Measurements from ENCODE around the gene SMIM31. TPM values are rescaled to one million over a fixed set of nuclear protein-coding genes. Genes with fewer than 3 reads are reported as not detected.

The SMIM31 gene
- total RNA-seq: not detected

GRCh38 chr4:164753873-164754488 lies at the start of gene SMIM31:
TSS of gene SMIM31 (plus strand) at chr4:164754131. CDS start at chr4:164770444, 16,313 bp downstream.
- no peak for DNase-seq

GRCh38 chr4:164706675-164707074 lies 47.3 kb upstream of the SMIM31 start:
- DNase-seq: no peak

- no peak for DNase-seq
Observed at GRCh38 chr4:164716901-164717300, 37.0 kb upstream of the SMIM31 start.

- no peak for DNase-seq
Observed at GRCh38 chr4:164718827-164719226, 35.1 kb upstream of the SMIM31 start.

GRCh38 chr4:164725066-164725465 lies 28.9 kb upstream of the SMIM31 start:
- no peak for DNase-seq

GRCh38 chr4:164730705-164731393 lies 23.1 kb upstream of the SMIM31 start:
- DNase-seq: no peak

GRCh38 chr4:164731827-164732474 lies 22.0 kb upstream of the SMIM31 start:
- peak; percentile 27 for DNase-seq

GRCh38 chr4:164734484-164734883 lies 19.4 kb upstream of the SMIM31 start:
- no peak for DNase-seq

GRCh38 chr4:164748375-164748774 lies 5.6 kb upstream of the SMIM31 start:
- no peak for DNase-seq

- no peak for DNase-seq
Observed at GRCh38 chr4:164755432-164755831, 1.5 kb downstream of the SMIM31 start.

GRCh38 chr4:164756686-164757085 lies 2.8 kb downstream of the SMIM31 start:
- DNase-seq: no peak

GRCh38 chr4:164761241-164761640 lies 7.3 kb downstream of the SMIM31 start:
- DNase-seq: no peak

GRCh38 chr4:164761746-164762275 lies 7.9 kb downstream of the SMIM31 start:
- DNase-seq: no peak

GRCh38 chr4:164765096-164765495 lies 11.2 kb downstream of the SMIM31 start:
- no peak for DNase-seq

- no peak for DNase-seq
Observed at GRCh38 chr4:164765833-164766232, 11.9 kb downstream of the SMIM31 start.

GRCh38 chr4:164768516-164768915 lies 14.6 kb downstream of the SMIM31 start:
- DNase-seq: no peak

- no peak for DNase-seq
Observed at GRCh38 chr4:164770010-164770724, 16.2 kb downstream of the SMIM31 start.

- peak; percentile 45 for DNase-seq
Observed at GRCh38 chr4:164771088-164771487, 17.2 kb downstream of the SMIM31 start.

- no peak for DNase-seq
Observed at GRCh38 chr4:164772076-164772475, 18.1 kb downstream of the SMIM31 start.

GRCh38 chr4:164779080-164779479 lies 25.1 kb downstream of the SMIM31 start:
- DNase-seq: no peak

GRCh38 chr4:164779811-164780216 lies 25.9 kb downstream of the SMIM31 start:
- peak; percentile 56 for DNase-seq

GRCh38 chr4:164780839-164781238 lies 26.9 kb downstream of the SMIM31 start:
- no peak for DNase-seq

GRCh38 chr4:164783976-164784375 lies 30.0 kb downstream of the SMIM31 start:
- peak; percentile 16 for DNase-seq
